Esophagus (tissue), 2 donors: ENCODE data around the gene COG1. TPM values are rescaled to one million over a fixed set of nuclear protein-coding genes. Genes with fewer than 3 reads are reported as not detected.
A peak's percentile ranks its signal among the peaks of the same experiment; 100 is the strongest.

Experiments used
- H3K27ac ChIP-seq, 2 donors: one replicate each; pipeline ENCODE4 v1.5.1; 2013; ENCODE audit warnings: low read depth in 2 of 2, mild to moderate bottlenecking in 2 of 2, inconsistent platforms in 1 of 2, low read length in 1 of 2, moderate library complexity in 1 of 2
- H3K27me3 ChIP-seq, 2 donors: one replicate each; pipeline ENCODE4 v1.6.1; 2013; ENCODE audit warnings: low read length in 2 of 2, control low read depth in 1 of 2, mild to moderate bottlenecking in 1 of 2; ENCODE audit not compliant: insufficient read depth in 2 of 2, control insufficient read depth in 1 of 2
- H3K36me3 ChIP-seq, 2 donors: one replicate each; pipeline ENCODE4 v1.6.1; 2013; ENCODE audit warnings: low read length in 1 of 2; ENCODE audit not compliant: control insufficient read depth in 2 of 2, insufficient read depth in 2 of 2
- H3K4me1 ChIP-seq, 2 donors: one replicate each; pipeline ENCODE4 v1.6.1; 2013; ENCODE audit warnings: low read length in 1 of 2; ENCODE audit not compliant: control insufficient read depth in 2 of 2, insufficient read depth in 2 of 2
- H3K4me3 ChIP-seq, 2 donors: one replicate each; pipeline ENCODE4 v1.5.1; 2013; ENCODE audit warnings: low read length in 2 of 2, mild to moderate bottlenecking in 2 of 2, low read depth in 1 of 2, moderate library complexity in 1 of 2
- H3K9me3 ChIP-seq, 2 donors: one replicate each; pipeline ENCODE4 v1.6.1; 2013; ENCODE audit warnings: mild to moderate bottlenecking in 2 of 2, low read depth in 1 of 2, low read length in 1 of 2, moderate library complexity in 1 of 2; ENCODE audit not compliant: control insufficient read depth in 2 of 2, insufficient read depth in 1 of 2
- WGBS, 2 donors: extraction: QIAGEN DNeasy Blood & Tissue Kit; methylation state at CpG; one replicate each; pipeline ENCODE4 v1.1.7; 2013; 5-methylcytosine and 5-hydroxymethylcytosine counted together
- polyA plus RNA-seq, 2 donors: library from polyadenylated mRNA; stranded (reverse); fragments of 200-250 nt; gene quantifications; one replicate each; pipeline ENCODE4 v1.2.3, GENCODE V29; 2013
- donor health status: healthy with polysubstance abuse.
- donor health status: Bipolar disorder and iron deficiency.

Gene COG1
- polyA plus RNA-seq, 2 donors, result 11.0 to 13.0 TPM

- Histone ChIP-seq H3K9me3 (no peaks in the 10 kb centered on the region), H3K27ac (no peak overlapping the region), H3K36me3 (no peaks in the 10 kb centered on the region), H3K4me3 (no peak overlapping the region), H3K27me3 (no peaks in the 10 kb centered on the region), H3K4me1 (no peaks in the 10 kb centered on the region)
- 23 to 28% methylated on average over 22 of the region's 22 CpGs for WGBS, 2 donors
Measured at GRCh38 chr17:73156166-73156840, 36.6 kb upstream of the COG1 start.

DNA sequence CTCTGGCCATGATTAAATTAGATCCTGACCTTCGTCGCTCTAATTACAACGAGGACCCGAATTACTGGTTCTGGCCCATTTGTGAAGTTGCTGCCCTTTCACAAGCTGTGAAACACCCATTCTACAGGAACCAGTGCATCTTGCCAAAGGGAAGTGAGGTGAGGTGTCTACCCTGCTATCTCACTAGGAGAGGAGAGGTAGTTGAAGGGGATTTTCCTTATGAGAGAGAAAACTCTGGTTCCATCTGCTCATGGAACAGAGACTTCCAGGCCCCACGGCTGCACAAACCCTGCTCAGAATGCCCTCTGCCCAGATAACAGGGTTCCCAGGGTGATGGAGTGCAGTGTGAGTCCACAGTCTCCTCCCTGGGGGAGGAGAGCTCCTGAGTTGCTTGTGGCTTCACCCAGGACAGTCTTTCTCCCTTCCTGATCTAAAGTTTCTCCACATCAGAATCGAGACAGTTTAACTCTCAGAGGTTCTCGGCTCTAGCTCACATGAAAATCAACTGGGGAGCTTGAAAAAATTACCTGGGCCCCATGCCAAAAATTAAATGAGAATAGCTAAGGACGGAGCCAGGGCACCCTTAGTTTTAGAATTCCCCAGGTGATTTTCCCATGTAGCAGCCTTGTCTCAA is 35.9 kb upstream of the COG1 start:
- H3K27me3 ChIP-seq, result no peaks in the 10 kb centered on the region
- H3K4me1 ChIP-seq, result no peaks in the 10 kb centered on the region
- H3K36me3 ChIP-seq, result no peaks in the 10 kb centered on the region
- H3K27ac ChIP-seq, result no peak overlapping the region
- no peaks in the 10 kb centered on the region for H3K9me3 ChIP-seq
- WGBS, 2 donors, result 57 to 70% methylated on average over 8 of the region's 8 CpGs
- no peak overlapping the region for H3K4me3 ChIP-seq

DNA sequence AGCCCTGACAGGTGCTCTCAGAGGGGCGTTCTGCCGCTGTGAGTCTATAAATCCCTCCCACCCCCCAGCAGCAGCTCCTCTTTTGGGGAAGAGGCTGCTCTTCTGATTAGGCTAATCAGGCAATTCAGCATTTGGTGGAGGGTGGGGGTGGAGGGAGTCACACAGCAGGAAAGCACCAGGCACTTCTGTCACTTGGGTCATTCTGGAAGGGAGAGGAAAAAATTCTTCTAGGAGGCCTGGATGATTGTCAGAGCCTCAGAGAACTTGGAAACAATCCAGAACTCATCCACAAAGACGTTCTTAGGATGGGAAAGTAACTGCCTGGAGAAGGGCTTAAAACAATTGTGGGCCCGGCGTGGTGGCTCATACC is 35.3 kb upstream of the COG1 start:
- Histone ChIP-seq H3K36me3 (no peaks in the 10 kb centered on the region), H3K27me3 (no peaks in the 10 kb centered on the region), H3K27ac (no peak overlapping the region), H3K9me3 (no peaks in the 10 kb centered on the region), H3K4me3 (no peak overlapping the region), H3K4me1 (no peaks in the 10 kb centered on the region)
- 68 to 72% methylated on average over 5 of the region's 5 CpGs for WGBS, 2 donors

DNA sequence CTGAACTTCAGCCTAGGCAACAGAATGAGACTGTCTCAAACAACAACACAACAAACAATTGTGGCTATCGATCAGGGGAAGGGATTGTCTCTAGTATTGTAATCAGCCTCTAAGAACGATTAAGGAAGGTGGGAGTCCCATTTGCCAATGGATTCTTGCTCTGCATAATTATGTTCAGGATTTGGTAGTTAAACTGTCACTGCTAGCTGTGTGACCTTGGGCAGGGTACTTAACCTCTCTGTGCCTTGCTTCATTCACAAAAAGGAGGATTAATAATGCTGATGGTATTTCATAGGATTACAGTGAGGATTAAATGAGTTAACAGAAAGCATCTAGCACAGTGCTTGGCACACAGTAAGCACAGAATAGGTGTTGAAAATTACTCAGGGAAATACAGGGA is 34.7 kb upstream of the COG1 start:
- H3K36me3 ChIP-seq, result no peaks in the 10 kb centered on the region
- H3K27me3 ChIP-seq, result no peaks in the 10 kb centered on the region
- WGBS, 2 donors, result 85% methylated on average over 2 of the region's 2 CpGs
- H3K27ac ChIP-seq, result no peak overlapping the region
- H3K9me3 ChIP-seq, result no peaks in the 10 kb centered on the region
- H3K4me3 ChIP-seq, result no peak overlapping the region
- no peaks in the 10 kb centered on the region for H3K4me1 ChIP-seq

- Histone ChIP-seq H3K9me3 (peaks cover 0 to 3% of the 10 kb centered on the region in 2 donors), H3K27me3 (peaks cover 4 to 8% of the 10 kb centered on the region in 2 donors), H3K4me3 (no peak overlapping the region), H3K27ac (no peak overlapping the region), H3K36me3 (no peaks in the 10 kb centered on the region), H3K4me1 (peaks cover 6 to 9% of the 10 kb centered on the region in 2 donors)
- 21 to 26% methylated on average over 3 of the region's 3 CpGs for WGBS, 2 donors
Measured at GRCh38 chr17:73160980-73161630, 31.8 kb upstream of the COG1 start.

DNA sequence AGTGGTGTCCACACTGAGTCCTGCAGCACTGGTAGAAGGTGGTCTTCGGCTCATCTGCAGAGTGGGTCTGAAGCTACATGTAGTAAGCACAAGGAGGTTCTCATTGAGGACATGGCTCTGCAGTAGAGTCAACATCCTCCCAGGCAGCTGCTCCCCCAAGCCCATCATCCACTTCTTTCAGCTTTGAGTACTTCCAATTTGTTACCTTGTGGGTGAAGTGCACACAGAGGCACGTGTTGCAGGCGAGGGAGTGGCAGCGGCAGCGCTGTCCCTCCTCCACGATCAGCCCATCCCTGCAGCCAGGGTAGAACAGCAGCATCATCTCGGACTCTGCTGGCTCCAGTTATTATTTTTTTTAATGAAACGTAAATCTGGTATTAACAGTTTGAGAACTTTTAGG is 29.8 kb upstream of the COG1 start:
- Histone ChIP-seq H3K27me3 (peaks cover 8 to 13% of the 10 kb centered on the region in 2 donors), H3K36me3 (no peaks in the 10 kb centered on the region), H3K9me3 (peaks cover 0 to 3% of the 10 kb centered on the region in 2 donors), H3K27ac (no peak overlapping the region), H3K4me3 (no peak overlapping the region), H3K4me1 (peaks cover 9% of the 10 kb centered on the region in 2 donors)
- WGBS, 2 donors, result 51 to 53% methylated on average over 8 of the region's 8 CpGs

- peak overlapping the region; percentile 15 to 29 for H3K4me3 ChIP-seq
- H3K27ac ChIP-seq, result no peak overlapping the region
- WGBS, 2 donors, result 2% methylated on average over 45 to 51 of the region's 51 CpGs
- H3K27me3 ChIP-seq, result peaks cover 8 to 13% of the 10 kb centered on the region in 2 donors
- peaks cover 9% of the 10 kb centered on the region in 2 donors for H3K4me1 ChIP-seq
- H3K9me3 ChIP-seq, result peaks cover 0 to 3% of the 10 kb centered on the region in 2 donors
- no peaks in the 10 kb centered on the region for H3K36me3 ChIP-seq
Measured at GRCh38 chr17:73165616-73166404, 27.0 kb upstream of the COG1 start.

DNA sequence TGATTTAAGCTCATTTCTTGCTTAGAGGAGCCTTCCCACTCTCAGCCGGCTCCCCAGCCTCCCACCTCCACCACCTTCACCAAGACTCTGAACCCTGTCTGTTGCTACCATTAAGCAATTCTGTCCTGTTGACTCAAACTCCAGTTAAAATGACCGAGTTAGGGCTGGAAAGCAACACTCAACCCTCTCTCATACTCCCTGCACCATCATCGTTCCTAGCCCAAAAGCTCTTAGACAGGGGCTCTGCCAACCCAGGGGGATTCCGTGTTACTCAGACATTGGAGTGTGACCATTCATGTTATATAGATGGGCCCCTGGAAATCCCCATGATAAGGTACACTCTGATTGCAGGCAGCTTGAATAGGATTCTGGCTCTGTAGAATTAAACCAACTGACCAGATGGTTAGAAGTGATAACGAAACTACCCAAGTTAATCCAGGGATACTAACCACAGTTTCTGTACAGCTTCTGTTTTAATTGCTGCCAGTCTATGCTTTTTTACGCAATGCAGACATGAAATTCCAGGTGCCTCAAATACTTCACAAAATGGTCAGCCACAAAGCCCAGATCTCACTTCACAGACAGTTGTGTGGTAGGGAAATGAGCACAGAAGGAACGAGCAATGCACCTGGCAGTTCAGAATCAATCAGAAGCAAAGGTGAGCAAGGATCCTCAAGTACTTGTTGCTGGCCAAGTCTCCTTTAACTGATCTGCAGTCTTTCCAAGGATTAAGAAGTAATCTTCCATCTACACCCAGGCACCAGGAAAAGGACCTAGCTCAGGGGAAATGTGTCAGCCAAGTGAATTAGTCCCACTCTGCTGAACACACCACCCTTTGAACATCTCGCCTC is 25.9 kb upstream of the COG1 start:
- peaks cover 0 to 3% of the 10 kb centered on the region in 2 donors for H3K9me3 ChIP-seq
- no peak overlapping the region for H3K4me3 ChIP-seq
- no peaks in the 10 kb centered on the region for H3K36me3 ChIP-seq
- peaks cover 9% of the 10 kb centered on the region in 2 donors for H3K4me1 ChIP-seq
- 59 to 66% methylated on average over 8 of the region's 8 CpGs for WGBS, 2 donors
- H3K27ac ChIP-seq, result no peak overlapping the region
- peaks cover 8 to 13% of the 10 kb centered on the region in 2 donors for H3K27me3 ChIP-seq

DNA sequence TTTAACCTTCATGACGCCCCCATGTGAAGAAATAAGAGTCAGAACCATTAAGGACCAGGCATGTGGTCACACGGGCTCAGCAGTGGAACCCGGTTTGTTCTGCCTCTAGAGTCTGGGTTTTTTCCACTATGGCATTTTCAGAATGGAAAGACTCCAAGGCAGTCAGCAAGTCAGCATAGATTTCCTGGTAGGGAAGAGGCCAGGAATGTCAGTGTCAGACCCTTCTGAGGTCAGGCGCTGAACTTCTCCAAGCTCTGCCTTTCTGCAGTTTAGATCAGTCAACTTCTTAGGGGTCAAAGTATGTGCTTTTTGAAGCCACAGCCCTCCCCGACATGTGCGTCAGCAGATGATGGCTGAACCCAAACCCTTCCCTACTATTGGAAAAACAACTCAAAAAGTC is 24.2 kb upstream of the COG1 start:
- H3K4me1 ChIP-seq, result peaks cover 9% of the 10 kb centered on the region in 2 donors
- H3K27me3 ChIP-seq, result peaks cover 8 to 13% of the 10 kb centered on the region in 2 donors
- no peak overlapping the region for H3K4me3 ChIP-seq
- H3K9me3 ChIP-seq, result peaks cover 0 to 3% of the 10 kb centered on the region in 2 donors
- H3K27ac ChIP-seq, result no peak overlapping the region
- H3K36me3 ChIP-seq, result no peaks in the 10 kb centered on the region
- 87 to 90% methylated on average over 6 of the region's 6 CpGs for WGBS, 2 donors
